Right lung (tissue), 10 donors: ENCODE data around the gene OR13A1. TPM values are rescaled to one million over a fixed set of nuclear protein-coding genes. Genes with fewer than 3 reads are reported as not detected.
"Not testable (repeated sequence)": the region's sequence is repeated elsewhere in the genome, so short reads cannot be mapped to it uniquely, and the experiment has no call there.

Source experiments
- DNase-seq, 2 donors: peaks; one replicate each; pipeline ENCODE4 v3.0.0-alpha.2; 2013
- long read RNA-seq, 8 donors: transcript quantifications; one replicate each; lab custom pipeline, GENCODE V29; 2026
- polyA plus RNA-seq, 5 donors: library from polyadenylated mRNA; unstranded; fragments of 120-200 nt; gene quantifications; one replicate each; pipeline versions ENCODE4 v1.2.1 to v1.2.3, GENCODE V29; 2013; ENCODE audit warnings: inconsistent platforms in 1 of 5, low replicate concordance in 1 of 5; ENCODE audit not compliant: insufficient read length in 5 of 5, insufficient read depth in 1 of 5

Gene OR13A1
- polyA plus RNA-seq, result under 1 TPM in 2 of 5 donors, not detected in 3; 0.06 to 0.08 TPM
- long read RNA-seq, donor 1, result 0 reads
- long read RNA-seq, donor 2, result 0 reads
- long read RNA-seq, donor 3, result 0 reads
- long read RNA-seq, donor 4, result 0 reads
- long read RNA-seq, donor 5, result 0 reads
- long read RNA-seq, donor 6, result 0 reads
- long read RNA-seq, donor 7, result 0 reads
- long read RNA-seq, donor 8, result 0 reads

- no peak for DNase-seq
Observed at GRCh38 chr10:45315508-45315907, at the start of gene OR13A1. Gene OR13A1 (minus strand): TSS chr10:45315608. CDS start chr10:45304422, 11,186 bp downstream.

DNA sequence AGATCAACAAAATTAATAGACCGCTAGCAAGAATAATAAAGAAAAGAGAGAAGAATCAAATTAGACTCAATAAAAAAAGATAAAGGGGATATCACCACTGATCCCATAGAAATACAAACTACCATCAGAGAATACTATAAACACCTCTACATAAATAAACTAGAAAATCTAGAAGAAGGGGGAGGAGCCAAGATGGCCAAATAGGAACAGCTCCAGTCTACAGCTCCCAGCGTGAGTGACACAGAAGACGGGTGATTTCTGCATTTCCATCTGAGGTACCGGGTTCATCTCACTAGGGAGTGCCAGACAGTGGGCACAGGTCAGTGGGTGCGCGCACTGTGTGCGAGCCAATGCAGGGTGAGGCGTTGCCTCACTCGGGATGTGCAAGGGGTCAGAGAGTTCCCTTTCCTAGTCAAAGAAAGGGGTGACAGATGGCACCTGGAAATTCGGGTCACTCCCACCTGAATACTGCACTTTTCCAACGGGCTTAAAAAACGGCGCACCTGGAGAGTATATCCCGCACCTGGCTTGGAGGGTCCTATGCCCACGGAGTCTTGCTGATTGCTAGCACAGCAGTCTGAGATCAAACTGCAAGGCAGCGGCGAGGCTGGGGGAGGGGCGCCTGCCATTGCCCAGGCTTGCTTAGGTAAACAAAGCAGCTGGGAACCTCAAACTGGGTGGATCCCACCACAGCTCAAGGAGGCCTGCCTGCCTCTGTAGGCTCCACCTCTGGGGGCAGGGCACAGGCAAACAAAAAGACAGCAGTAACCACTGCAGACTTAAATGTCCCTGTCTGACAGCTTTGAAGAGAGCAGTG lies 46.8 kb upstream of the OR13A1 start:
- not testable (repeated sequence) for DNase-seq

GRCh38 chr10:45358961-45359360 lies 43.6 kb upstream of the OR13A1 start:
- DNase-seq, result not testable (repeated sequence)

DNA sequence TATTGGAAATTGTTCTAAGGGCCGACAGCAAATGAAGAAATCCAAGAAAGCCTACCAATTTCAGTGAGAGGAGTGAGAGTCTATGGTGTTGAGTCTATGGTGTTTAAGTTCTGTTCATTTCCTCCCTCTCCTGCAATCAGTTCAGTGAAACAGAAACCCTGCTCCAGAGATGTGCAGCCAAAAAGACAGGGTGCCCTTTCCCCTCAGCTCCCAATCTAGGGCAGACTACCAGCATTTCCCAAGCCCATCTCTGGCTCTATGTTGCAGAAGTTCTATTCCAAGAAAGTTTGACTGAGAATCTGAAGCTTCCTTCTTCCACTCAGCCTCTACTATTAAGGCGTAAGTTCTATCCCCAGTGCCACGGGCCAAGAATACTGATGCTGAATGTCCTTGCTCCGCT lies 40.1 kb upstream of the OR13A1 start:
- no peak for DNase-seq

GRCh38 chr10:45354261-45354660 lies 38.9 kb upstream of the OR13A1 start:
- DNase-seq, result peak in 1 of 2 donors; percentile 7

GRCh38 chr10:45353186-45353585 lies 37.8 kb upstream of the OR13A1 start:
- no peak for DNase-seq

GRCh38 chr10:45348196-45348765 lies 32.9 kb upstream of the OR13A1 start:
- DNase-seq, result not testable (repeated sequence)

- DNase-seq, result not testable (repeated sequence)
Observed at GRCh38 chr10:45347464-45347863, 32.1 kb upstream of the OR13A1 start.

GRCh38 chr10:45346652-45347335 lies 31.4 kb upstream of the OR13A1 start:
- DNase-seq, result not testable (repeated sequence)

DNA sequence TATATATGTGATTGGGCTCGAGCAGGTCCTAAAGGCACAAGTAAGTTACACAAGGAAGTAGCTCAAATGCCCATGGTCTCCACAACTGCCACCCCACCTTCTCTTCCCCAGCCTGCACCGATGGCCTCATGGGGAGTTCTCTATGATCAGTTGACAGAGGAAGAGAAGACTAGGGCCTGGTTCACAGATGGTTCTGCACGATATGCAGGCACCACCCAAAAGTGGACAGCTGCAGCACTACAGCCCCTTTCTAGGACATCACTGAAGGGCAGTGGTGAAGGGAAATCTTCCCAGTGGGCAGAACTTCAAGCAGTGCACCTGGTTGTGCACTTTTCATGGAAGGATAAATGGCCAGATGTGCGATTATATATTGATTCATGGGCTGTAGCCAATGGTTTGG lies 25.0 kb upstream of the OR13A1 start:
- DNase-seq, result not testable (repeated sequence)

DNA sequence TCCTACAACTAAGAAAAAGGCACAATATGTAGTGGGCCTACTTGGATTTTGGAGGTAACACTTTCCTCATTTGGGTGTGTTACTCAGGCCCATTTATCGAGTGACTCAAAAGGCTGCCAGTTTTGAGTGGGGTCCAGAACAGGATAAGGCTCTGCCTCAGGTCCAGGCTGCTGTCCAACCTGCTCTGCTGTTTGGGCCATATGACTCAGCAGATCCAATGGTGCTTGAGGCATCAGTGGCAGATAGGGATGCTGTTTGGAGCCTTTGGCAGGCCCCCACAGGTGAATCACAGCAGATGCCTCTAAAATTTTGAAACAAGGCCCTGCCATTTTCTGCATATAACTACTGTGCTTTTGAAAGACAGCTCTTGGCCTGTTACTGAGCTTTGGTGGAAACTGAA lies 24.5 kb upstream of the OR13A1 start:
- no peak for DNase-seq

GRCh38 chr10:45331824-45332223 lies 16.4 kb upstream of the OR13A1 start:
- not testable (repeated sequence) for DNase-seq

- not testable (repeated sequence) for DNase-seq
Observed at GRCh38 chr10:45326864-45327263, 11.5 kb upstream of the OR13A1 start.

DNA sequence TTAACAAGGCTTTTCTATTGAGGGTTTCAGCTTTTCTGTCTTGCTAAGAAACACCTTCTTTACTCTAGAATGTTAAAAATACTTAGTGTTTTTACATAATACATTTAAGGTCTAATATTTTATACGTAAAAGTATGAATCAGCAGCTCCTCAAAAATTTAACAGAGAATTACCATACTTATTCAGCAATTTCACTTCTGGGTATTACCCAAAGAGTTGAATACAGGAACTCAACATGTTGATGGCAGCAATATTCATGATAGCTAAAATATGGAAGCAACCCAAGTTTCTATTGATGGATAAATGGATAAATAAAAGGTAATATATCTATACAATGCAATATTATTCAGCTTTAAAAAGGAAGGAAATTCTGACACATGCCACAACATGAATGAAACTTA lies 9.7 kb upstream of the OR13A1 start:
- DNase-seq, result no peak

GRCh38 chr10:45319702-45320101 lies 4.3 kb upstream of the OR13A1 start:
- DNase-seq, result no peak

DNA sequence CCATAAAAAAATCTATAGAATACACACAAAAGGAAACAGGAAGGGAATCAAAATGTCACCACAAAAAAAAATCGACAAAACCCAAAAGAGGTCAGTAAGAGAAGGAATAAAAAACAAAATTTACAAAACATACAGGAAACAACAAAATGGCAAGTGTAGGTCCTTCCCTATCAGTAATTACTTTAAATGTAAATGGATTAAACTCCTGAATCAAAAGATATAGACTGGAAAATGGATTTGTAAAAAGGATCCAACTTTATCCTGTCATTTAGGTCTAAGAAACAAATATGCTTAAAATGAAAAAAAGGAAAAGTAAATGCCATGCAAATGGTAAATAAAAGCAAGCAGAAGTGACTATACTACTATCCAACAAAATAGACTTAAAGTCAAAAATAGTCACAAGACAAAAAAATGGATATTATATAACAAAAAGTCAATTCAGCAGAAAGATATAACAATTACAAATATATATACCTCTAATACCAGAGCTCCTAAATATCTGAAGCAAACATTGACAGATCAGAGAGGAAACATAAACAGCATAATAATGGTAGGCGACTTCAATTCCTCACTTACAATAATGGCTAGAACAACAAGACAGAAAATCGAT lies 2.0 kb downstream of the OR13A1 start:
- no peak for DNase-seq

DNA sequence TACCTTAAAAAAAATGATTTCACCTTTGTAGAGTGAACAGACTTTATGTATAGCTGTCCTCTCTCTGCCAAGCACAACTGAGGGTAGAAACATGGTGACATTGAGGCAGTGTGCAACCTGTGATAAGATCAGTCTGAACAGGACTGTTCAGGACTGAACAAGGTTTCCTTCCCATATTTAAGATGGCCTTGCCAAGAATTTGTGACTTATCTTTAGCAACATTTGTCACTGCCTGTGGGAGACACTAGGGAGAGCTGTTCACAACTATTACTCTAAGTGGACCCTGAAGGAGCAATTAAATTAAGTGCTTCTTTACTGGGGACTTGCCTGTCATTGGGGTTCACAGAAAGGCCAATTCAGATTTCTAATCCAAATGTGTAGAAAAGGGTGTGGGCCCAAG lies 6.7 kb downstream of the OR13A1 start:
- DNase-seq, result no peak

- no peak for DNase-seq
Observed at GRCh38 chr10:45302573-45302972, 12.8 kb downstream of the OR13A1 start.

- DNase-seq, result not testable (repeated sequence)
Observed at GRCh38 chr10:45298341-45298955, 17.0 kb downstream of the OR13A1 start.

GRCh38 chr10:45294681-45295080 lies 20.7 kb downstream of the OR13A1 start:
- no peak for DNase-seq

GRCh38 chr10:45286980-45287379 lies 28.4 kb downstream of the OR13A1 start:
- DNase-seq, result no peak
